ENCODE measurements around the gene JTB. TPM values are rescaled to one million over a fixed set of nuclear protein-coding genes. Genes with fewer than 3 reads are reported as not detected.
A peak's percentile ranks its signal among the peaks of the same experiment; 100 is the strongest.

Gene JTB
- total RNA-seq, 3 donors from 2014 or later, result 257 to 294 (median 273) TPM

DNA sequence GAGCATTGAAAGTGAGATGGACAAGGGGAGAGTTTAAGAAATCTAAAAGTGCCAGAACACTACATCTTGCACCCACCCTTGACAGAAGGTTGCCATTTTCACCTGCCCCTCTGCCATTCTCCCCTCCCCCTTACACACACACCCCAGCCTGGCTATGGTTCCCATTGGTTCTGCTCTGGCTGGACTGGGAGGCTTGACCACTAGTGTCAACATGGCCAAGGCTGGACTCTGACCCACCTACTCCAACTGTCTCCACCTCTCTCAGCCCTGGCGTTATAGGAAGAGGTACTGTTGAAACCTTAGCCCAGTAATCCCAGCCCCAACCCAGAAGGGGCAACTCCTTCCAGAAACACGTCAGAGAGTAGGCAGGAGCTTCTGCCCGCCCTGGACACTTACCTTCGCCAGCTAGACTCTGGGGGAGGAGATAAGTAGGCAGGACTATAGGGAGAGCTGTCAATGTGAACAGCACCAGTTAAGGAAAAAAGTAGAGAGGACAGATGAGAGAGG lies 23.6 kb downstream of the JTB start:
- ATAC-seq (no peak), DNase-seq (no peak)
- Mint-ChIP-seq H3K4me3 (no peak overlapping the region), H3K9me3 (no peaks in the 10 kb centered on the region), H3K27me3 (ENCODE audit: low read depth) (no peaks in the 10 kb centered on the region), H3K4me1 (ENCODE audit: low read depth) (peaks cover 39% of the 10 kb centered on the region), H3K36me3 (ENCODE audit: insufficient read depth) (peaks cover 24% of the 10 kb centered on the region)

DNA sequence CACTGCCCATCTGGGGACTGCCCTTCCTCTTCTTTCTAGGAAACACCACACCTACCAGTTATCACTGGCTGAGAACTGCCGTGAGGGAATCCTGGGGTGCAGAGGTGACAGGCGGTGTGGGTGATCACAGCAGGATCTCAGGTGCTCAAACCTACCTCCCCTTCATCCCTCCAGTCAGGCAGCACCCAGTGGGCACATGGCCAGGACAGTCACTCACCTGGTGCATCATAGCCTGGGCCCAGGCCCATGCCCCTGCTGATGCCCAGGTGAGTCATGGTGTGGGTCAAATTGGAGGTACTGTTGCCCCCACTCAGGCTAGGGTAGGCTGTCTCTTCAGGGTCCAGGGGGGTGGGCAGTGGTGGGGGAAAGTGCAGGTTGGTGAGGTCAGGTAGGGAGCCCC lies 25.7 kb downstream of the JTB start:
- Mint-ChIP-seq H3K27me3 (ENCODE audit: low read depth) (no peaks in the 10 kb centered on the region), H3K4me1 (ENCODE audit: low read depth) (peaks cover 33% of the 10 kb centered on the region), H3K36me3 (ENCODE audit: insufficient read depth) (peaks cover 27% of the 10 kb centered on the region), H3K4me3 (no peak overlapping the region), H3K9me3 (no peaks in the 10 kb centered on the region)
- no peak for ATAC-seq
- DNase-seq, result no peak

- H3K9me3 Mint-ChIP-seq, result no peaks in the 10 kb centered on the region
- no peaks in the 10 kb centered on the region for H3K27me3 Mint-ChIP-seq (ENCODE audit: low read depth)
- no peak overlapping the region for H3K4me3 Mint-ChIP-seq
- DNase-seq (no peak), ATAC-seq (no peak)
- peaks cover 27% of the 10 kb centered on the region for H3K36me3 Mint-ChIP-seq (ENCODE audit: insufficient read depth)
- peaks cover 29% of the 10 kb centered on the region for H3K4me1 Mint-ChIP-seq (ENCODE audit: low read depth)
Observed at GRCh38 chr1:153951183-153951582, 26.3 kb downstream of the JTB start.

- H3K4me3 Mint-ChIP-seq, result peak within 1 kb of the TSS; percentile 92
- ATAC-seq (peak; percentile 75 to 79), DNase-seq (peak; percentile 69)
- H3K9me3 Mint-ChIP-seq, result no peaks in the 10 kb centered on the region
- peaks cover 33% of the 10 kb centered on the region for H3K36me3 Mint-ChIP-seq (ENCODE audit: insufficient read depth)
- H3K27me3 Mint-ChIP-seq (ENCODE audit: low read depth), result no peaks in the 10 kb centered on the region
- peaks cover 36% of the 10 kb centered on the region for H3K4me1 Mint-ChIP-seq (ENCODE audit: low read depth)
Observed at GRCh38 chr1:153946622-153947241, 30.7 kb downstream of the JTB start, which contains the start of gene DENND4B. TSS of gene DENND4B (minus strand) at chr1:153946718. CDS start at chr1:153944374, 2,344 bp downstream.

DNA sequence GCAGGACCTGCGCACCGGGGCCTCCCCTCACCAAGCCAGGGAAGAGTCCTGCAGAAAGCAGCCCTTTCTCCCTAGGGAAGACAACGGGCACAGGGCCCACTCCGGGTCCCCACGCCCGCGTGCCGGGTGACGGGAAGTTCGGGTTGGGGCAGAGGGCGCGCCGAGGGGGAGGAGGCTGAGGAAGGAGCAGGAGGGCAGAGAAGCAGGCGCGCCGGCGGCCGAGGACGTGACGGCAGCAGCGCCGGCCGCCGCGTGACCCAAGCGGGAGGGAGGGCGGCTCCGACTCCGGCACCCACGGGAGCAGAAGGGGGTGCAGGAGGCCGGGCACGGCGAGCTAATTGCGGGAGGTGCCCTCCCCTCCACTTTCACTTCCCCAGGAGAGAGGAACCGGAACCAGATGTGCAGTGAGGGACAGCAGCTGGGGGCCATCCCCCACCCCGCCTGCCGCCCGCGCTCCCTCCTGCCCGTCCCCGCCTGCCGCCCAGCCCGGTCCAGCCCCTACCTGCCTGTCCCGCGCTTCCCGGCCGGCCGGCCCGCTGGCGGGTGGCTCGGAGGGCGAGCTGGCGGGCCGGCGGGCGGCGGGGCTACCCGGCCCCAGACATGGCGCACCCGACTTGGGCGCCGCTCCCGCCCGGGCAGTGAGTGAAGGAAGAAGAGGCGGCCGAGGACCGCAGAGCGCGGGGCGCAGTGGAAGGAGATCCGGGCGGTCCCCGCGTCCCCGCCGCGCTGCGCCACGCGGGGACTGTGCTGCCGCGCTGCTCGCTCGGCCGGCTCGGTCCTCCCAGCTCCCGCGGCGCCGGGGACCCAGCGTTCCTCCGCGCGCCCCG lies 31.5 kb downstream of the JTB start:
- Mint-ChIP-seq H3K4me3 (peak overlapping the region; percentile 92), H3K36me3 (ENCODE audit: insufficient read depth) (peaks cover 30% of the 10 kb centered on the region), H3K27me3 (ENCODE audit: low read depth) (no peaks in the 10 kb centered on the region), H3K4me1 (ENCODE audit: low read depth) (peaks cover 36% of the 10 kb centered on the region), H3K9me3 (no peaks in the 10 kb centered on the region)
- DNase-seq (peak; percentile 55), ATAC-seq (peak; percentile 60 to 69)

DNA sequence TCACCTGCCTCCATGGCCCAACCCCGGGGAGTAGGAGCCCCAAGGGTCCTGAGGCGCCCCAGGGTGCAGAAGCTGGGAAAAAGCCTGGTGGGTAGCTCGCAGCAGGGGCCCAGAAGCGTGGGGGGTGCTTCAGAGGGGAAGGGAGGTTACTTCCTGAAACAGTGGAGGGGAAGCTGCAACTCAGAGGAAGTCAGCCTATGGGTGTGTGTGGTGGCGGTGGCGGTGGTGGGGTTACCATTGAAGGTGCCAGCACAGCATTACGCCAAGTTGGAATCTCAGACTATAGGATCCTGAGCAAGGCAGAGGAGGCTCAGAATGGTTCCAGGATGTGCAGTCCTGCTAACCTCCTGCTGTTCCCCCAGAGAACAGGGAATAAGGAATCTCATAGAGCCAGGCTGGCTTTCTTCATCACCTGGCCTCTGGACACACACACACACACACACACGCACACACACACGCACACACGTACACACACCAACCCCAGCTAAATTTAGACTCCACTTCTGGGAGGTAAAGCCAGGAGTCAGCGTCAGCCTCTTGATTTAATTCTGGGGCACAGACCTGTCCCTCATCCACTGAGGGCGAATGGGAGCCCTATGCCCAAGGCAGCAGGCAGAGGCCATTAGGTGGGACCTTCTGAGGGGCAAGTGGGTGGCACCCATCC lies 32.2 kb downstream of the JTB start:
- peak; percentile 63 to 64 for ATAC-seq
- DNase-seq, result peak; percentile 67
- peaks cover 27% of the 10 kb centered on the region for H3K36me3 Mint-ChIP-seq (ENCODE audit: insufficient read depth)
- no peaks in the 10 kb centered on the region for H3K27me3 Mint-ChIP-seq (ENCODE audit: low read depth)
- H3K4me1 Mint-ChIP-seq (ENCODE audit: low read depth), result peaks cover 33% of the 10 kb centered on the region
- no peaks in the 10 kb centered on the region for H3K9me3 Mint-ChIP-seq
- H3K4me3 Mint-ChIP-seq, result peak overlapping the region; percentile 92

GRCh38 chr1:153944827-153945117 lies 32.7 kb downstream of the JTB start:
- H3K9me3 Mint-ChIP-seq, result no peaks in the 10 kb centered on the region
- H3K36me3 Mint-ChIP-seq (ENCODE audit: insufficient read depth), result peaks cover 27% of the 10 kb centered on the region
- no peaks in the 10 kb centered on the region for H3K27me3 Mint-ChIP-seq (ENCODE audit: low read depth)
- DNase-seq, result no peak
- H3K4me1 Mint-ChIP-seq (ENCODE audit: low read depth), result peaks cover 33% of the 10 kb centered on the region
- no peak for ATAC-seq
- peak overlapping the region; percentile 92 for H3K4me3 Mint-ChIP-seq

DNA sequence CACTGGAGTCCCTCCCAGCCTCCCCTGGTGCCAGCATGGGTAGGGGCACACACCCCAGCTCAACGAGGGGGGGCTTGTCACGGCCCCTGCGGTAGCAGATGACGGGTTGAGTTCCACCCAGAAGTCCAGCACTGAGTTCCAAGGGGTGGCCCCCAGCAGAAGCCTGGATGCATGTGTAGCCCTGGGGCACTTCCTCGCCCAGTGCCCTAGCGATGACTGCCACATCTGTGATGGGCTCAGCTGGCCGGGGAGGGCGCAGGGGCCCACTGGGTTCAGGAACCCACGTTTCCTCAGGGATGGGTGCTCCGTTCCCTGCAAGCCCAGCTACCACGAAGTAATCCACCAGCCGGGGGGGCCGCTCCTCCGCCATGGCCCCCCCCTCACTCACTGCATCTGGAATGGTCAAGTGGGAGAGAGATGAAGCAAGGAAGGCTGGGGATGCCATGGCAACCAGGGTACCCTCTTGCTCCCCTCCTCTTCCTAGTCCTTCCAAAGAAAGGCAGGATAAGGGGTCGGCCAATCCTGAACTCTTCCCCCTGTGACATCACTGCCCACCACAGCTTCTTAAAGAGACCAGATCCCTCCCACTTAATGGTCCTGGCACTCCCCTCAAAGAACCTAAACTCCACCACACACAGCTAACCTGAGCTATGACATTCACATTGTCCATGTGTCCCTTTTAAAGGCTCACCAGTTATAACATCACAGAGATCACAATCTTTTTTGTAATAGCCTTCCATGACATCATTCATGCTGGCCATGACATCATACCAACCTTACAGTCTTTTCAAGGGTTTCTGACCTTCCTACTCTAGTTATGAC lies 33.3 kb downstream of the JTB start:
- H3K4me1 Mint-ChIP-seq (ENCODE audit: low read depth), result peaks cover 33% of the 10 kb centered on the region

GRCh38 chr1:153942766-153943549 lies 34.5 kb downstream of the JTB start:
- ATAC-seq, result no peak
- Mint-ChIP-seq H3K4me1 (ENCODE audit: low read depth) (peaks cover 33% of the 10 kb centered on the region), H3K36me3 (ENCODE audit: insufficient read depth) (peaks cover 32% of the 10 kb centered on the region), H3K9me3 (no peaks in the 10 kb centered on the region), H3K27me3 (ENCODE audit: low read depth) (no peaks in the 10 kb centered on the region), H3K4me3 (no peak overlapping the region)
- no peak for DNase-seq

More for the DNA sequence above, 33.3 kb downstream of the JTB start:
- Mint-ChIP-seq H3K9me3 (no peaks in the 10 kb centered on the region), H3K36me3 (ENCODE audit: insufficient read depth) (peaks cover 33% of the 10 kb centered on the region), H3K27me3 (ENCODE audit: low read depth) (no peaks in the 10 kb centered on the region), H3K4me3 (peak overlapping the region; percentile 92)
- ATAC-seq (no peak), DNase-seq (no peak)

DNA sequence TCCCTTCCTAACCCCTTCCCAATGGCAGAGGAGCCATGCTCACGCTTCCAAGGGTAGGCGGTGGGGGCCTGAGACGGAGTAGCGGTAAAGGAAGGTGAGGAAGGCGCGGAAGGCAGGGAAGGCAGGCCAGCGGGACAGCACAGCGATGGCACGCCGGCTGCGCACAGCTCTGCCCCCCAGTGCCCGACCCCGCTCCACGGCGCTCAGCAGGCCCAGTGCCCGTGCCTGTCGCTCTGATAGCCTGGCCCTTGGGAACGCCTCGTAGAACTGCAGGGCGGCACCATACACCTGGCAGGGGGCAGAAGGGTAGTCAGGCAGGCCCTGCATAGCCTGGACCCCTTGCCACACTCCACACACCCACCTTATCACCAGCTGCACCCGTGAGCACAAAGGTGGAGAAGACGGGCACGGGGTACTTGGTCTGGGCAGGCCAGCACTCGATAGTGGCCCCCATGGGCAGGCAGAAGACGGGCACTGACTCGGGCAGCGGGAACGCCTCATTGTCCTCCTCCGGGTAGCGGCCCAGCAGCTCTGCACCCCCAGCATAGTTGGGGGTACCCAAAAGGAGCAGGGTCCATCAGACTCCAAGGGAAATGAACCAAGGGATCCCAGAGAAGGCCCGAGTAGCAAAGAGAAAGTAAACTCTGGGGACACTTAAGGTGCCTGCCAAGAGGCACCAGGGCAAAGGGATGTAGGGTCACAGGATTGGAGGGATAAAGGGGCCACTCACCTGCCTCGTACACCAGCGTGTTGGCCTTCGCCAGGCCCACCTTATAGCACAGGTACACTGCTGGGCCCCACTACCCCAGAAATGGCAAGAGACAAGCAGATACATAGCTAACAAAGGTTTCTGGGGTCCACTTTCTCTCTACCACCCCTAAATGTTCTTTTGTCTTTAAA lies 35.4 kb downstream of the JTB start:
- H3K9me3 Mint-ChIP-seq, result no peaks in the 10 kb centered on the region
- peaks cover 39% of the 10 kb centered on the region for H3K36me3 Mint-ChIP-seq (ENCODE audit: insufficient read depth)
- ATAC-seq (no peak), DNase-seq (no peak)
- H3K4me1 Mint-ChIP-seq (ENCODE audit: low read depth), result peaks cover 33% of the 10 kb centered on the region
- H3K4me3 Mint-ChIP-seq, result no peak overlapping the region
- H3K27me3 Mint-ChIP-seq (ENCODE audit: low read depth), result no peaks in the 10 kb centered on the region

- H3K4me1 Mint-ChIP-seq (ENCODE audit: low read depth), result peaks cover 28% of the 10 kb centered on the region
- no peak for ATAC-seq
- H3K9me3 Mint-ChIP-seq, result no peaks in the 10 kb centered on the region
- H3K27me3 Mint-ChIP-seq (ENCODE audit: low read depth), result no peaks in the 10 kb centered on the region
- H3K4me3 Mint-ChIP-seq, result no peak overlapping the region
- no peak for DNase-seq
- H3K36me3 Mint-ChIP-seq (ENCODE audit: insufficient read depth), result peaks cover 46% of the 10 kb centered on the region
Observed at GRCh38 chr1:153940756-153941155, 36.7 kb downstream of the JTB start.

DNA sequence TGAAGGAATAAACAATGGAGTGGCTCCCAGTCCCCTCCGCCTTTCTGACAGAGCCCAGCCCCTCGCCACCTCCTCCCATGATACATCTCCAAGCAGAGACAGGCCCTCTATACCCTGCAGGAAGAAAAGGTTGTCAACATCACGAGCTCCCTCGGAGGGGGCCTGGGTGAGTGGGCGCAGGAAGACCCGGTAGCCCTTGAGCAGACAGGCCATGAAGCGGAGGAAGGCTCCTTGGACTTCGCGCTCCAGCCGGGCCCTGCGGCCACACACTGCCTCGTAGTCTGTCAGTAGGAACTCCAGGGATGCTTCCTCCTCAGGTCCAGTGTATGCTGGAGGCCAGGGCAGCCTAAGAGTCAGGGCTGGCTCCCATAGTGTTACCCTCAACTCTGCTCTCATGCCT lies 38.0 kb downstream of the JTB start:
- Mint-ChIP-seq H3K9me3 (no peaks in the 10 kb centered on the region), H3K4me1 (ENCODE audit: low read depth) (peaks cover 22% of the 10 kb centered on the region), H3K4me3 (no peak overlapping the region), H3K36me3 (ENCODE audit: insufficient read depth) (peaks cover 52% of the 10 kb centered on the region), H3K27me3 (ENCODE audit: low read depth) (no peaks in the 10 kb centered on the region)
- DNase-seq (no peak), ATAC-seq (no peak)
